Sigmoid colon (tissue), 4 donors: ENCODE measurements around the gene SYNJ1.

Source experiments
- CTCF ChIP-seq, 4 experiments: fragments of 450-650 bp in 3 of 4; fragments of 200-600 bp in 1 of 4; IDR thresholded peaks; one replicate each; pipeline ENCODE4 v1.5.1; 2016 to 2019; ENCODE audit warnings: antibody characterized with exemption in 4 of 4, mild to moderate bottlenecking in 3 of 4, moderate library complexity in 2 of 4
- EP300 ChIP-seq, 4 donors: sonication (generic); formaldehyde crosslinking; IDR thresholded peaks; one replicate each; pipeline ENCODE4 v1.6.1; 2017; ENCODE audit warnings: antibody characterized with exemption in 4 of 4
- POLR2A ChIP-seq, 2 donors: fragments of 450-650 bp; IDR thresholded peaks; one replicate each; pipeline ENCODE4 v1.6.1; 2016; ENCODE audit warnings: antibody characterized with exemption in 2 of 2, mild to moderate bottlenecking in 2 of 2, moderate library complexity in 2 of 2

- TF ChIP-seq CTCF (IDR thresholded peaks at IDR 0.05) (no peak), POLR2A (IDR thresholded peaks at IDR 0.05) (no peak), EP300 (IDR thresholded peaks at IDR 0.05) (no peak)
Measured at GRCh38 chr21:32626621-32627196, 101.1 kb downstream of the SYNJ1 start.
